Activated CD4-positive, alpha-beta T cell treated with anti-CD3 and anti-CD28 coated beads, Interleukin-2, amount 50 U/mL, for 1 hour (primary cell): ENCODE measurements around the gene SLC6A19.

Experiments used
- DNase-seq: peaks from one replicate; pipeline ENCODE4 v3.0.0-alpha.2; 2020

SLC6A19 gene

DNA sequence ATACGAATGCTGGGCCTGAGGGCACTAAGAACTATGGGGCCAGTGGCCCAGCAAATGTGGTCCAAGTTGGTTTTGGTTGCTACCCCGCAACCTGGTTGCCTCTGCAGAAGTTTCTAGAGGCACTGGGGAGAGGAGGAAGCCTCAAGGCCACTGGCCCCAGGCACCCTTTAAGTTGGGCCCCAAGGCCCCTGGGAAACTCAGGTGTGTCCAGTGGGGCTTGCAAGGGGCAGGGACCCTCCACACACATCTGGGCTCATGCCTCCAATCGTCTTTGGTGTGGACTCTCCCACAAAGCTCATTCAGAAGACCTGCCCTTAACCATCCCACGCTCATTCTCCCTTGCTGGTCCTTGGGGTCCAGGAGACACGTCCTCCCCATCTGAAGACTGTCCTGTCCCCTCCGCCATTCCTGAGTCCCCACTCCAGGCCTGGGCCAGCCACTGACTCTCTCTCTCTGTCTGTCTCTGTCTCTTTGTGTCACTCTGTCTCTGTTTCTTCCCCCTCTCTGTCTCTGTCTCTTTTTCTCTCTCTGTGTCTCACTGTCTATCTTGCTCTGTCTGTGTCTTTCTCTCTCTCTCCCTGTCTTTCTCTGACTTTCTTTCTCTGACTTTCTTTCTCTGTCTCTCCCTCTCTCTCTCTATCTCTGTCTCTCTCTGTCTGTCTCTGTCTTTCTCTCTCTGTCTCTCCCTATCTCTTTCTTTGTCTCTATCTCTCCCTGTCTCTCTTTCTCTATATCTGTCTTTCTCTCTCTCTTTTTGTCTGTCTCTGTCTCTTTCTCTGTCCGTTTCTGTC lies 3.3 kb upstream of the SLC6A19 start:
- no peak for DNase-seq

DNA sequence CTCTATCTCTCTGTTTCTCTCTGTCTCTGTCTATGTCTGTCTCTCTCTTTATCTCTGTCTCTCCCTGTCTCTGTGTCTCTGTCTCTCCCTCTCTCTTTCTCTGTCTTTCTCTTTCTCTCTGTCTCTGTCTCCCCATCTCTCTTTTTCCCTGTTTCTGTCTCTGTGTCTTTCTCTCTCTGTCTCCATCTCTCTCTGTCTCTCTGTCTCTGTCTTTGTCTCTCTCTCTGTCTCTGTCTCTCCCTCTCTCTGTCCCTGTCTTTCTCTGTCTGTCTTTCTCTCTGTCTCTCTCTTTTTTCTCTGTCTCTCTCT lies 2.1 kb upstream of the SLC6A19 start:
- DNase-seq, result no peak

- no peak for DNase-seq
Measured at GRCh38 chr5:1199649-1200494, 1.5 kb upstream of the SLC6A19 start.

- DNase-seq, result no peak
Measured at GRCh38 chr5:1200495-1201326, 684 bp upstream of the SLC6A19 start.

DNA sequence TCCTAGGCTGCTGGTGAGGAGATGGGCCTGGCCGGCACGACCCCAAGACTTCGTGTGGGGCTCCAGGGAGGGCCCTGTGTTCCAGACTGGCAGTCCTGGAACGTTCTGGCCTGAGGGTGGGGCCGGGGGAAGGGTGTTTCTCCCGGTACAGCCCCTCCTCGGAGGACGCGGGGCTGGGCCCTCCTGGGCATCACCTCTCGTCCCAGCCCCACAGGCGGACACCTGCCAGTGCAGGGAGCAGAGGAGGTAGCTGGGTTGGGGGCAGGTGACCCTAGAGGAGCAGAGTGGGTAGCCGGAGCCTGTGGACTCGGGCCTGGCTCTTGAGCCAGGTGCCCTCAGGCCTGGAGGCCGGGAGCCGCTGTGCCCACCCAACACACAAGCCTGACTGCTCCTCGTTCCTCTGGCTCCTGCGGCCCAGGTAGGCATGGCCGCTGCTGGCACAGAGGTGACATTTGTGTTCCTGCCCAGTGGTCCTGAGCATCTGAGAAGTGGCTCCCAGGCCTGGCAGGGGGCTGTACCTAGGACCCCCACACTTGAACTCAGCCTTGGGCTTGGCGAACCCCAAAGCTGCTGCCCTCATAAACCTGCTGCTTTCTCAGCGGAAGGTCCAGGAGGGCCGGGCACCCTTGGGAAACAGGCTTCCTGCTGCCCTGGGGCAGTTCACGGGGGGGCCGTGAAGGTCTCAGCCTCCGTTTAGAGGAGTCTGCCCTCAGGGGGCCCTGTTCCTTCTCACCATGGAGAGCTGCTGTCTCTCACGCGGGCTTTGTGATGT lies 817 bp downstream of the SLC6A19 start:
- no peak for DNase-seq

GRCh38 chr5:1202798-1203185 lies 1.4 kb downstream of the SLC6A19 start:
- no peak for DNase-seq

DNA sequence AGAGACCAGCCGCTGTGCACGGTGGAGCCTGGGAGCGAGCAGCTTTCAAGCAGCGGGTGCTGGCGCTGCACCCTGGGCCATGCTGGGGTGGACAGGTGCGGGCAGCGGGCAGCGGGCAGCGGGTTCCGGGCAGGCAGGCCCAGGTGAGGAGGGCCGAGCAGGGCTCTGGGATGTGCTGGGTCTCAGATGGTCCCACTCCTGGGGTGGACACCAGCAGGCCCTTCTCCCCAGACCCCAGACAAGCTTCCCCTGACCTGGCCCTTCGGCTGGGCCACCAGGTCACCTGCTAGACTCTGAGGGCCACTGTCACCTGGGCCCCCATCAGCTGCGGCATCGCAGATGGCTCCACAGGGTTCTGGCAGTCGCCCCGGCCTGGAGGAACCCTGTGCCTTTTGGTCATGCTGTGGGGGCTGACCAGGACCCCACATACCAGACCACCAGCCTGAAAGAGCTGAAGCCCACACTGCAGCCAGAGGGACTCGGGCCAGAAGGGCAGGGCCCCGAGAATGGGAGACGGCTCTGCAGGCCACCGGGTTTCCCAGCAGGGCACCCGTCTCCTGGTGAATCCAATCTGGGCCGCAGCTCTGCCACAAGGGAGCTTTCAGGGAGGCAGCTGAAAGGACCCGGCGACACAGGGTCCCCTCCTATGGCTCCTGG lies 2.0 kb downstream of the SLC6A19 start:
- DNase-seq, result no peak

- no peak for DNase-seq
Measured at GRCh38 chr5:1203968-1204692, 2.7 kb downstream of the SLC6A19 start.

DNA sequence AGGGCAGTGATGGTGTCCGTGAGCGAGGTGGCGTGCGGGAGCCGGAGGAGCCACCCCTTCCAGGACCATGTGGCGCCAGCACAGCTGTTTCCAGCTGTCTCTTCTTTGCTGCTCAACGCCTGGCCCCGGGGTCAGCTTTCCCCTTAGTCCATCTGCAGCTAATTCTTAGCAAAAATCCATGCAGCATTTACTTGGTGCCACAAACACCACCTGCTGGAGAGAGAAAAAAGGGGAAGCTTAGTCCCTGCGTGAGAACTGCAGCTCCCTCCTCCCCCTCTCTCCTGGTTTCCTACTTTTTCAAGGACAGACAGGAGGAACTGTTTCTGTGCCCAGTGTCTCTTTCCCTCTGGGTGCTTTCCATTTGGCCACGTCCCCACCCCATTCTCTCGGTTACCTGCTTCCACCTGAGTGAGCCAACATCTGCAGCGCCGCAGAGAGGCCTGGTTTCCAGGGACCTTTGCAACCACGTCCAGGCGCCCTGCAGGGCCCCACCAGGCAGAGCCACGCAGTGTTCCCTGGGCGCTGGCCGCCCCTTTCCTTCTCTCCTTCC lies 3.4 kb downstream of the SLC6A19 start:
- DNase-seq, result no peak

DNA sequence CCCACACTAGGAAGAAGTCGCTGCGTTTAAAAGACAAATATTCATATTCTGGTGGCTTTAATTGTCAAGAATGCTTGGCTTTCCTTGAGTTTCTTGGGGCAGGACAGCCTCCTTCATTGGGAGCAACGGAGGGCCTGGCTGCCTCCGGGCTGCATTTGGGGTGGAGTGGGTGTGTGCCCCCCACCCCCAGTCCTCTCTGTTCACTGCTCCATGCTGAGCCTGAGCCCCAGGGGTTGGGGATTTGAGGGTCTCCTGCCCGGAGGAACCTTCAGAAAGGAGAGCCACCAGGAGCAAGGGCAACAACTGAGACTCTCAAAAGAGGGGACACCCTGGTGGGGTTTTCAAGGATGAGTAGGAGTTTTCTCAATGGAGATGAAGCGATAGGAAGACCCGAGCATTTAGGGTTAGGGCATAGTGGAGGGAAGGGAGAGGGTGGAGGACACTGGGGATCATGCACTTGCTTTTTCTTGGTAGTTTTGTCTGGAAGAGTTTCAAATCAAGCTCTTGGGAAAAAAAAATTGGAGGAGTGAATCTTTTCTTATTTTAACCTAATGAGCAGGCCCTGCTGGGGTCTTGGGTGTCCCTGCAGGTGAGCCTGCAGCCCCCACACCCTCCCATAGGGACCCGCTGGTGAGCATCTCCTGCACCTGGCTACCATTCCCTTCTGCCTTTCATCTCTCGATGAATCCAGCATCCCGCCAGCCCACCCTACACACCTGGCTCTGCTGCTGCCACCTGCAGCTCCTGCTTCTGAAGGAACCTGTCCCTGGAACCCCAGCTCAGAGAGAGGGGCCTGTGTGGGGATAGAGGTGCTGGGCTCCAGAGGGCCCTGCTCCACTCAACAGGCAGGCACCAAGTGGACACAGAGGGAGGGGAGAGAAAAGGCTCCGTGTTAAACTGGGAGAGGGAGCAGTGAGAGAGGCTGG lies 4.1 kb downstream of the SLC6A19 start:
- DNase-seq, result no peak

GRCh38 chr5:1206521-1207412 lies 5.4 kb downstream of the SLC6A19 start:
- DNase-seq, result no peak

DNA sequence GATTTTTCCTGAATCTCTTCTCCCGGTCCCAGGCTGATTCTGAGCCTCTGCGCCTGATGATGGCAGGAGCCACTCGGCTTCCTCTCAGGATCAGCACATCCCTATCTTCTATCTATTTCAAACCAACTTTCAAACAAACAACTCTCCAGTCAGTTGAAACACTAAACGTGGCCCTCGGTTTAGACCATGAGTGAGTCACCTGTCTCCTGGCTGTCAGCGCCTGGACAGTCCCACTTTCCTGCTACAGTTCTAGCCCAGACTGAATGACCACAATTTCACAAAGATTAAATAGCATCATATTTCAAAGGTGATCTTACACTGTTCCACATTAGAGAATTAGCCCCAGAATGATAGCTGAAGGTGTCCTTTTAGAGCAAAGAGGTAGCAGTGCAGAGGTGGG lies 6.2 kb downstream of the SLC6A19 start:
- no peak for DNase-seq

GRCh38 chr5:1208221-1208742 lies 6.9 kb downstream of the SLC6A19 start:
- DNase-seq, result no peak

GRCh38 chr5:1208743-1209488 lies 7.5 kb downstream of the SLC6A19 start:
- no peak for DNase-seq

GRCh38 chr5:1209489-1209852 lies 8.1 kb downstream of the SLC6A19 start:
- DNase-seq, result no peak

- no peak for DNase-seq
Measured at GRCh38 chr5:1209896-1210776, 8.7 kb downstream of the SLC6A19 start.

GRCh38 chr5:1210832-1211251 lies 9.4 kb downstream of the SLC6A19 start:
- no peak for DNase-seq
